COLO668 (cell line): Measurements from ENCODE around the gene SMARCA2.

ENCODE experiments used
- DNase-seq: peaks from one replicate; lab custom pipeline; 2025; ENCODE audit not compliant: unreplicated experiment; lab: John Stamatoyannopoulos, UW

The SMARCA2 gene

GRCh38 chr9:2015581-2016407, 647 bp downstream of the SMARCA2 start:
- DNase-seq = peak; percentile 69

GRCh38 chr9:2016408-2017330, 1.5 kb downstream of the SMARCA2 start:
- DNase-seq = peak; percentile 76

DNA sequence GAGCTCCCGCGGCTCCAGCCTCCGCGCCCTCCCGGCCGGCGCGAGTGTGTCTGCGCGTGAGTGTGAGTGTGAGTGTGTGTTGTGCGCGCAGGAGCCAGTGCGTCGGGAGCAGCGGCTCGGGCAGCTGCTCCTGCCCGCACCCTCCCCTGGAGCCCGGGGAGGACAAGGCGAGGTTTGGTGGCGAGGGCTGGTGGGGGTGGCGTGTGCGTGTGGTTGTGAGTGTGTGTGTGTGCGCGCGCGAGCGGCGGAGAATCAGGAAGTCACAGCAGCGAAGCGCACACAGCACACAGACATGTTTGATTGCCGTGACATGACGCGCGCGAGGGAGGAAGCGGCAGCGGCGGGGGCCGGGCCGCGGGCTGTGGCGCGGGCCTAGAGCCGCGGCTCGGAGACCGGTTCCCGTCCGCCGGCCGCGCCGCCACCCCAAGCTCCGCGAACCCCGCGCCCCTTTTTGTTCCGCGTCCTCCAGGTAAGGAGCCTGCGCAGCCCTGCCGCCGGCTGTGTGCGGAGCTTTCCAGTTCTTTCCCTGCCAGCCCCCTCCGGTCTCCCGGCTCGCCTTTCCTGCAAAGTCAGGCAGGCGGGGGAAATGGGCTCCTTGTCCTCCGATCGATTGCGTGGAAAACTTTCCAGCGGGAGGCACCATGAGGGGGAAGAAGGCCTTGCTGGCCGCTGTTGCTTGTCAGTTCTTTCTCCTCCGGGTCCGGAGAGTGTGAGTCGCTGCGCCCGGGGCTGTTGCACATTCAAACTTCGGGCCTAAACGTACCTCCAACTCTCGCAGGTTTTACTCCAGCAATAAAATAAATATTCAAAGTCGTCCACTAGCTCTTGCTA, 2.4 kb downstream of the SMARCA2 start:
- DNase-seq = peak; percentile 81

DNA sequence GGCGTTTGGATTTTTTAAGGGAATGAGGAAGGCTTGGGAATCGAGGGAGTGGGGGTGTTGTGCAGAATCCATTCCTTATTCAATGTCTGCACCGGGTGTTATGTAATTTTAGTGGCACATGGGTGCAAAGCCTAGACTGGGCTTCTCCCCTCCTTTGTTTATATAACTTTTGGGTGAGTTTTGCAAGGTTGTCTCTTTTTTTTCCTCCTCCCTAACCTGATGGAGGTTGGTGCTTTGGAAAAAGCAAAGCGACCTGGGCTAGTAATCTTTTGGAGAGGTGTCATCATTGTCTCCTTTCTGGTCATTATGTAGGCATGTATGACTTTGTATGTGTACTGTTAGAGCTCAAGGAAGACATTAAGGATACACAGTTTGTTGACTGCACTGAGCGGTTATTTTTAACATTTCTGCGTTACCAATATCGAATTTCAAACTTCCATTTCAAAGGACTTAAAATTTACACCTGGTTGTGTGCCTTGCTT, 3.1 kb downstream of the SMARCA2 start:
- DNase-seq = no peak

- no peak for DNase-seq
These were observed 3.8 kb downstream of the SMARCA2 start for GRCh38 chr9:2018764-2019558.

GRCh38 chr9:2019723-2020122, 4.6 kb downstream of the SMARCA2 start:
- DNase-seq = no peak

DNA sequence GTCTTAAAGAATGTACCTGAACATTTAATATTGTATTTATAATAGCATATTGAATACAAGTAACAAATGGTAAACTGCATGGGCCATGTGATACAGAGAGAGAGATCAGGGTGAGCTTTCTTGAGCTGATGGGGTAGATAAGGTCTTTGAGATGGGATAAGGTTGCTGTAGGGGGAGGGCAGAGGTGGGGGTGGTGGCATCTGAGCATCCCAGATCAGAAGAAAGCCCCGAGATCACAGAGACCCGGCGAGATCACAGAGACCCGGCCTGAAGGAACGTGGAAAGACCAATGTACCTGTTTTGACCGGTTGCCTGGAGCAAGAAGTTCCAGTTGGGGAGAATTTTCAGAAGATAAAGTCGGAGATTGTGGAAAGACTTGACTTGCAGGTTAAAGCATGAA, 6.6 kb downstream of the SMARCA2 start:
- DNase-seq = no peak

GRCh38 chr9:2022560-2022959, 7.4 kb downstream of the SMARCA2 start:
- no peak for DNase-seq

GRCh38 chr9:2023042-2023441, 7.9 kb downstream of the SMARCA2 start:
- no peak for DNase-seq

DNA sequence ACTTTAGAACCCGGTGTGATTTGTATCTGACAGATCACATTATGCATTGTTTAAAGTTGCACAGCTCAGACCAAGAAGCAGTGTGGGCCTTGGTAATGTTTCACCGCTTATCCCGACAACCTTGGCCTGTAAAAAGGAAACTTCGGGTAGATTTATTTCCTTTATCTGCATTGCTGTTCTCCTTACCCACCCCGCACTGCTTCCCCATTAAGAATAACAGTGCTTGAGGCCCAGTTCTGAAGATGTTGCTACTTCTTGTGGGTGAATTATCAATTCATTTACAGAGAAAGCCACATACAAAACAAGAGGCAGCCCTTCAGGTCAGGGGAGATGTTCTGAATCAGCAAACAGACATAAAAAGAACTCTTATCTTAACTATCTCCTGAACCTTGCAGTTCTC, 8.4 kb downstream of the SMARCA2 start:
- DNase-seq = no peak

DNA sequence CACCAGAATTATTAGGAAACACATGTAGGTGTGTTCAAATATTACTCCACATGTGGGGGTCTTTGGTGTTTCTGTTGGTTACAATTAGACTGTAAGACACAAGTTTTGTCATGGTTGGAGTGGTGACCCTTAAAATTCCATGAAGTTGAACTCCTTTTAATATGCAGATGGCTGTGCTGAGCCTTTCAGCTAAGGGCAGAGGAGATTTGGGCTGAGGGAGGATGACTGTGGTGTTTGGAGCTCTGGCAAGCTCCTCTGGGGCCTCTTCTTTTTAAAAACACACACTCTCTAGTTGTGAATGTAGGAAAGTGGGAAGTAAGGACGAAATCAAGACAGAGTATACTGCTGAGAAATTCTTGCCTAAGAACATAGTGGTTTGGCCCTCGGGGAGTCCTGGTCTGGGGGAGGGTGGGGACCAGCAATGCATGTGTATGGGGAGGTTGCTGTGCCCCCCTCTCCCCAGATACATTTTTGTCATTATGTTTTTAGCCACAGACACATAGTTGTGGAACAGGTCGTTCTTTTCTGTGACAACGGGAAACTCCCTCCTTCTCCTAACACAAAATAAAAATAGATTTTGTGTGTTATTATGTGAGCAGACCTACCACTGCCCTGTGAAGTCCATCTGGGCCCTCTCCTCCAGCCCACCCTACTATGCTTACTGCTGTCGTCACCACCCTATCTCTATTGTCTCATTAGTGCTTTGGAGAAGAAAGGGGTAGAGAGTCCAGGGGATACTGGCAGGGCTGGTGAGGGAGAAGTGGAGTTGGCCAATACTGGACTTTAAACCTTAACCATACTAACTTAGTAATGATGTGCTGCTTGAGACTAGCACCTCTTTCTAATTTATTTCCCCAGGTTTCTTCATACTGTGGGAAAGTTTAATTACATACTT, 10.0 kb downstream of the SMARCA2 start:
- DNase-seq = no peak

GRCh38 chr9:2026220-2026997, 11.3 kb downstream of the SMARCA2 start:
- DNase-seq = no peak

DNA sequence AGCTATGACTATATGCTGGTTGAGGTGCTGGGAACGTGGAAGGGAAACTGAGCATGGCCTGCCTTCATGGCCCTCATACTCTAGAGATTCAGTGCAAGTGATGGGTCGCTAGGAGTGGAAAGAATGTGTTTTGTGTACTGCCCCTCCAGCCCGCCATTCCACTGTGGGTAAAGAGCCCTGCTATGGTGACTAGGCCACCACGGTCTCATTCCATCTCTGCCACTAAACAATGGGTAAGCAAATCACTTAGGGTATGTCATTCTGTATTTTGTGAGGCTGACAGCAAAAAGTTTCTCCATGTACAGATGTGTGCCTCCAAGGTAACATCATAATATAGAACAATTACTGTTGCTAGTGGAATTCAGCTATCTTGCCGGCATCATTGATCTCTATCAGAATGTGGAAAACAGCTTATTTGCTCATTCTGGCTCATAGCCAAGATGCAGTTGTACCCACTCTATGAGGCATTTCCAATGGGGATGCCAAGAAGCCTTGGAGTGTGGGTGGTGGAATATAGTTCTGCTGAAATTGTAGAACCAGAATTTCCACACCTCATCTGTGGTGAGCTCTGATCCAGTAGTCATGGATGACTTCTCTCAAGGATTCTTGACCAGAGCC, 12.5 kb downstream of the SMARCA2 start:
- DNase-seq = no peak

GRCh38 chr9:2028888-2029287, 13.7 kb downstream of the SMARCA2 start:
- no peak for DNase-seq

DNA sequence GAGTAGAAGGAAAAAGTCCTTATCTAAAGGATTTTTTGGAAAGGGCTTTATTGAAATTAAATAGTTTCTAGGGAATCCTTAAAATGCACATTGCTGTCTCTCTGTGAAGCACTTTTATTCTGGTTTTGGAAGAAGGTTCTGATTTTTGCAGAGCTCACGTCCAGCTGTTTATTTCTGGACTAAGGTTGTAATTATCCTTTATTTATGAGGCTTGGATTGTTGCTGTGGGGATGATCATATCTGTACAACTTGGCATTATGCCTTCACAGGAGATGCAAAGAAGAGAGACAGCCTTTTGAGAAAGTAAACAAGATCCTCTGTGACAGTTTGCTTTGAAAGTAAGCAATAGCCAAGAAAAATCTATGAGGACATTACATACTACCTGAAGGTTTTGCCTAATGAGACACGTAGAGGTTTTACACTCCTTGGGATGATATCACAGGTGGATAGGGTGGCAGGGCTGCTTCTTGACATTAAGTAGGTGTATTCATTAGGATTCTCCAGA, 14.6 kb downstream of the SMARCA2 start:
- DNase-seq = no peak

DNA sequence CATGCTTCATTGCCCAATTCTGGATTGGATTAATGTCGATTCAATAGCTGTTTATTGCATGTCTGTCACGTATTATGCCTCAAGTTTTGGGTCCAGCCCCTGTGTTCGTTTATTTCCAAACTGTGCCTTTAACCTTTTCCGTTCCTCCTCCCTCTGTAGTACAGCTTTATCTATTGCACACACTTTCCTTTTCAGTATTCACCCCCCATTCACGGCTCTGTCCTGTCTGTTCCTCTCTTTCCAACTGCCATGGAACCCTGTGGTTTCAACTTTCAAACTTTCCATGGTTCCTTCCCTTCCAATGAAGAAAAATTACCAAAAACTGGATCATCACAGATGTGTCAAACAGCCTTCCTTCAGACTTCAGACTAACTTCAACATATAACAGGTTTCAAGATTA, 17.1 kb downstream of the SMARCA2 start:
- no peak for DNase-seq

DNA sequence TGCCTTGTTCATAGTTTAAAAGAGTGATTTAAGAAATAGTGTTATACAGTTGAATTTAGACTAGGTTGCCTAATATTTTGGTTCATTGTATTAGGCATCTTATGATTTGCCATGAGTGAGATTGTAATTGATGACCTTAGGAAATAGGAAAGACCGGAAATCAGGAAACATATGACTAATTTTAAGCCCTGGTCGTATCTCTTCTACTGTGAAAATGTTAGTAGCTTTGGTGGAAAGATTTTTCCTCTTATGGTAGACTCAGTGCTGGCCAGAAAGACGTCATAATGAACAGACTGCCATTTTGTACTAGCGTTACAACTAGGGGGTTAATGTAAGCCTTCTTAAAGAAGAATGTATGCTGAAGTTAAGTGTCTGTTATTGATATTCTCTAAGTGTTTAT, 21.7 kb downstream of the SMARCA2 start:
- no peak for DNase-seq
